H1 (cell line): Measurements from ENCODE around the gene RAD51B. TPM values are rescaled to one million over a fixed set of nuclear protein-coding genes. Genes with fewer than 3 reads are reported as not detected.

Experiments used
- CTCF ChIA-PET: fragments of 300-600 bp; sonication (Branson Sonifier 250); formaldehyde crosslinking; loops from one replicate; lab custom pipeline; 2021; ENCODE audit not compliant: partially characterized antibody; lab: Charles Lee
- POLR2A ChIA-PET: fragments of 300-600 bp; sonication (Branson Sonifier 250); formaldehyde crosslinking; loops from one replicate; lab custom pipeline; 2021; ENCODE audit warnings: inconsistent platforms; ENCODE audit not compliant: partially characterized antibody; lab: Charles Lee
- DNase-seq, 2 experiments: peaks; one replicate each; pipeline versions ENCODE4 v3.0.0 to v3.0.0-alpha.2; 2010 to 2022; ENCODE audit warnings: low spot score in 2 of 2, low read depth in 1 of 2, mixed read lengths in 1 of 2
- FAIRE-seq: peaks from 2 replicates; lab custom pipeline; 2011; peaks lifted over from hg19 to GRCh38; lab: Jason Lieb, UNC
- H2AFZ ChIP-seq: 2 replicates; pipeline ENCODE4 v1.8.1; 2012; ENCODE audit warnings: low read length, inconsistent platforms
- H2AK5ac ChIP-seq: 2 replicates; pipeline ENCODE4 v1.6.1; 2013; ENCODE audit warnings: low read depth, low read length
- H2BK120ac ChIP-seq: replicated peaks from 2 replicates; pipeline ENCODE3; 2013; ENCODE audit warnings: low read depth, low read length, inconsistent platforms
- H2BK12ac ChIP-seq: 2 replicates; pipeline ENCODE4 v1.6.1; 2013; ENCODE audit warnings: low read depth, low read length
- H2BK15ac ChIP-seq: 2 replicates; pipeline ENCODE4 v1.6.1; 2013; ENCODE audit warnings: low read length
- H2BK20ac ChIP-seq: 2 replicates; pipeline ENCODE4 v1.6.1; 2013; ENCODE audit warnings: low read length
- H2BK5ac ChIP-seq: 2 replicates; pipeline ENCODE4 v1.6.1; 2013; ENCODE audit warnings: low read depth, low read length
- H3K14ac ChIP-seq: 2 replicates; pipeline ENCODE4 v1.6.1; 2013; ENCODE audit warnings: inconsistent platforms; ENCODE audit not compliant: insufficient read length
- H3K18ac ChIP-seq: 2 replicates; pipeline ENCODE4 v1.6.1; 2013; ENCODE audit warnings: low read length; ENCODE audit errors: extremely low read depth
- H3K23ac ChIP-seq: 2 replicates; pipeline ENCODE4 v1.6.1; 2013; ENCODE audit warnings: inconsistent platforms; ENCODE audit not compliant: insufficient read length
- H3K23me2 ChIP-seq: 2 replicates; pipeline ENCODE4 v1.6.1; 2013; ENCODE audit warnings: low read depth, low read length
- H3K27ac ChIP-seq: 2 replicates; pipeline ENCODE4 v1.6.1; 2011; ENCODE audit warnings: low read depth, low read length, inconsistent platforms
- H3K27me3 ChIP-seq, 4 experiments: replicated peaks in 1 of 4; 1 replicate in 1 of 4; 2 replicates in 3 of 4; pipeline versions ENCODE4 v1.6.1 to v1.8.1; 2011 to 2013; ENCODE audit warnings: low read length in 3 of 4, mild to moderate bottlenecking in 3 of 4, inconsistent platforms in 2 of 4, mixed read lengths in 2 of 4, moderate library complexity in 1 of 4; ENCODE audit not compliant: control insufficient read depth in 3 of 4, insufficient read depth in 3 of 4; ENCODE audit errors: extremely low read depth in 1 of 4
- H3K36me3 ChIP-seq, 4 experiments: 2 replicates each; pipeline versions ENCODE4 v1.6.1 to v1.8.1; 2011 to 2013; ENCODE audit warnings: mild to moderate bottlenecking in 4 of 4, low read length in 3 of 4, moderate library complexity in 2 of 4, control low read depth in 1 of 4, inconsistent platforms in 1 of 4; ENCODE audit not compliant: insufficient read depth in 4 of 4, control insufficient read depth in 2 of 4
- H3K4ac ChIP-seq: replicated peaks from 2 replicates; pipeline ENCODE3; 2013; ENCODE audit warnings: low read length, low read depth, mixed read lengths, inconsistent platforms; ENCODE audit not compliant: insufficient read length
- H3K4me1 ChIP-seq, 4 experiments: replicated peaks in 1 of 4; 1 replicate in 1 of 4; 2 replicates in 3 of 4; pipeline versions ENCODE4 v1.6.1 to v1.8.1; 2011 to 2013; ENCODE audit warnings: low read length in 3 of 4, inconsistent platforms in 2 of 4, mixed read lengths in 1 of 4; ENCODE audit not compliant: insufficient read depth in 4 of 4, control insufficient read depth in 3 of 4
- H3K4me2 ChIP-seq, 2 experiments: 2 replicates each; pipeline versions ENCODE4 v1.6.1 to v1.8.1; 2011 to 2013; ENCODE audit warnings: low read depth in 2 of 2, low read length in 2 of 2, control low read depth in 1 of 2, inconsistent platforms in 1 of 2, mild to moderate bottlenecking in 1 of 2; ENCODE audit not compliant: insufficient read depth in 1 of 2
- H3K4me3 ChIP-seq, 4 experiments: fragments of 200-600, 300-600 bp in 1 of 4; sonication (generic), shearing (Covaris generic), sonication (Bioruptor Twin) in 1 of 4; 2 replicates each; pipeline versions ENCODE4 v1.5.1 to v1.8.1; 2011 to 2016; ENCODE audit warnings: low read length in 4 of 4, low read depth in 3 of 4, control low read depth in 2 of 4, inconsistent platforms in 2 of 4, mild to moderate bottlenecking in 2 of 4, mixed read lengths in 1 of 4, moderate library complexity in 1 of 4; ENCODE audit not compliant: insufficient read depth in 2 of 4; ENCODE audit errors: extremely low read depth in 1 of 4
- H3K56ac ChIP-seq: replicated peaks from 2 replicates; pipeline ENCODE3; 2013; ENCODE audit warnings: low read depth, mild to moderate bottlenecking, mixed read lengths, low read length, inconsistent platforms; ENCODE audit not compliant: insufficient read length
- H3K79me1 ChIP-seq: 2 replicates; pipeline ENCODE4 v1.6.1; 2013; ENCODE audit warnings: low read depth, low read length, control low read depth
- H3K79me2 ChIP-seq, 2 experiments: 2 replicates each; pipeline versions ENCODE4 v1.6.1 to v1.8.1; 2012 to 2013; ENCODE audit warnings: low read length in 2 of 2, mild to moderate bottlenecking in 2 of 2, inconsistent platforms in 1 of 2; ENCODE audit not compliant: insufficient read depth in 2 of 2, control insufficient read depth in 1 of 2
- H3K9ac ChIP-seq, 4 experiments: replicated peaks in 1 of 4; 1 replicate in 1 of 4; 2 replicates in 3 of 4; pipeline versions ENCODE4 v1.6.1 to v1.8.1; 2011 to 2013; ENCODE audit warnings: low read depth in 3 of 4, low read length in 3 of 4, control low read depth in 2 of 4, mild to moderate bottlenecking in 2 of 4, moderate library complexity in 2 of 4, inconsistent platforms in 1 of 4; ENCODE audit errors: extremely low read depth in 1 of 4
- H3K9me3 ChIP-seq, 2 experiments: 2 replicates each; pipeline versions ENCODE4 v1.6.1 to v1.8.1; 2012 to 2013; ENCODE audit warnings: mild to moderate bottlenecking in 2 of 2, moderate library complexity in 2 of 2, control low read depth in 1 of 2, inconsistent platforms in 1 of 2, low read depth in 1 of 2, low read length in 1 of 2, mixed read lengths in 1 of 2; ENCODE audit not compliant: insufficient read depth in 2 of 2
- H4K20me1 ChIP-seq, 2 experiments: replicated peaks in 1 of 2; 2 replicates each; pipeline versions ENCODE3 to v1.8.1; 2011 to 2013; ENCODE audit warnings: inconsistent platforms in 2 of 2, low read length in 2 of 2, mild to moderate bottlenecking in 1 of 2; ENCODE audit not compliant: insufficient read depth in 2 of 2, control insufficient read depth in 1 of 2
- H4K5ac ChIP-seq: 2 replicates; pipeline ENCODE4 v1.6.1; 2013; ENCODE audit warnings: low read length, low read depth, mixed read lengths, inconsistent platforms; ENCODE audit not compliant: insufficient read length
- H4K8ac ChIP-seq: 2 replicates; pipeline ENCODE4 v1.8.0; 2013; ENCODE audit warnings: mild to moderate bottlenecking, moderate library complexity, low read length, inconsistent platforms; ENCODE audit not compliant: insufficient read depth; ENCODE audit errors: extremely low read depth
- H4K91ac ChIP-seq: replicated peaks from 2 replicates; pipeline ENCODE3; 2013; ENCODE audit warnings: low read length, mixed read lengths, inconsistent platforms; ENCODE audit not compliant: insufficient read length
- CHD2 ChIP-seq: IDR thresholded peaks from 2 replicates; pipeline ENCODE4 v1.6.1; 2012; ENCODE audit warnings: low read length, improper control_type of control experiment
- CTBP2 ChIP-seq: IDR thresholded peaks from 2 replicates; pipeline ENCODE4 v1.7.0; 2011; ENCODE audit warnings: borderline replicate concordance, mild to moderate bottlenecking, moderate library complexity, mixed read lengths, low read length; ENCODE audit not compliant: insufficient read depth, insufficient read length
- EGR1 ChIP-seq: IDR thresholded peaks from 2 replicates; pipeline ENCODE4 v1.6.1; 2011; ENCODE audit warnings: low read depth, low read length, borderline replicate concordance
- GABPA ChIP-seq: IDR thresholded peaks from 2 replicates; pipeline ENCODE4 v1.6.1; 2011; ENCODE audit warnings: mild to moderate bottlenecking, low read length, moderate library complexity, borderline replicate concordance; ENCODE audit not compliant: insufficient read depth
- KDM5A ChIP-seq: fragments of 200-600 bp; IDR thresholded peaks from 2 replicates; pipeline ENCODE4 v1.7.1; 2012; ENCODE audit warnings: mild to moderate bottlenecking, low read length, inconsistent platforms, mixed read lengths
- POLR2AphosphoS5 ChIP-seq: IDR thresholded peaks from 2 replicates; pipeline ENCODE4 v1.6.1; 2011; ENCODE audit warnings: low read depth, low read length
- SAP30 ChIP-seq: fragments of 300-600 bp; sonication (generic); IDR thresholded peaks from 2 replicates; pipeline ENCODE4 v1.7.1; 2012; ENCODE audit warnings: low read length, moderate library complexity, mild to moderate bottlenecking, inconsistent platforms; ENCODE audit not compliant: insufficient read depth, insufficient replicate concordance
- SP1 ChIP-seq: IDR thresholded peaks from 2 replicates; pipeline ENCODE4 v1.6.1; 2011; ENCODE audit warnings: low read depth, low read length
- SUZ12 ChIP-seq: fragments of 200-600 bp; sonication (generic); IDR thresholded peaks from 2 replicates; pipeline ENCODE4 v1.6.1; 2012; ENCODE audit warnings: mild to moderate bottlenecking, inconsistent platforms, low read length, moderate library complexity, mixed read lengths
- TBP ChIP-seq: IDR thresholded peaks from 2 replicates; pipeline ENCODE4 v1.6.1; 2011; ENCODE audit warnings: low read depth, low read length, improper control_type of control experiment
- WGBS, 2 experiments: shearing (Covaris generic) in 1 of 2; methylation state at CpG; one replicate each; pipeline versions ENCODE4 v1.1.6 to v1.1.7; 2013 to 2015; ENCODE audit warnings: low lambda C conversion rate in 2 of 2, mixed read lengths in 2 of 2, inconsistent platforms in 1 of 2, low coverage in 1 of 2, missing lambda C conversion rate in 1 of 2; ENCODE audit not compliant: insufficient replicate concordance in 2 of 2, insufficient coverage in 1 of 2, insufficient read length in 1 of 2; ENCODE audit errors: extremely low coverage in 1 of 2, missing lambda C conversion rate in 1 of 2; 5-methylcytosine and 5-hydroxymethylcytosine counted together
- polyA plus RNA-seq, 7 experiments: library from polyadenylated mRNA; depleted of rRNA in 3 of 7; stranded (reverse) in 5 of 7; unstranded in 2 of 7; fragments of >200 nt in 5 of 7; fragments of 200-250 nt in 2 of 7; gene quantifications; 1 replicate in 5 of 7; 2 replicates in 1 of 7; 4 replicates in 1 of 7; pipeline versions ENCODE4 v1.2.1 to v1.2.3, GENCODE V29; 2011 to 2013; ENCODE audit warnings: missing spikeins in 2 of 7, mixed read lengths in 2 of 7
- total RNA-seq: library from RNA; stranded (reverse); fragmentation: NEBNext Ultra II Directional; extraction: Animal tissue kit (Norgen Biotek cat#: 25700); gene quantifications from 2 replicates; pipeline ENCODE4 v1.2.1, GENCODE V29; 2021
- TF ChIP-seq, protein P1 (sequence below): IDR thresholded peaks from 2 replicates; pipeline ENCODE4 v1.6.1; 2012; ENCODE audit warnings: low read length, inconsistent platforms

The RAD51B gene
- total and polyA plus RNA-seq, 2 of the 8 experiments (the other 6 are each of a cell fraction or from before 2014, with no cell fraction given) = 3.9 to 14.9 TPM

DNA sequence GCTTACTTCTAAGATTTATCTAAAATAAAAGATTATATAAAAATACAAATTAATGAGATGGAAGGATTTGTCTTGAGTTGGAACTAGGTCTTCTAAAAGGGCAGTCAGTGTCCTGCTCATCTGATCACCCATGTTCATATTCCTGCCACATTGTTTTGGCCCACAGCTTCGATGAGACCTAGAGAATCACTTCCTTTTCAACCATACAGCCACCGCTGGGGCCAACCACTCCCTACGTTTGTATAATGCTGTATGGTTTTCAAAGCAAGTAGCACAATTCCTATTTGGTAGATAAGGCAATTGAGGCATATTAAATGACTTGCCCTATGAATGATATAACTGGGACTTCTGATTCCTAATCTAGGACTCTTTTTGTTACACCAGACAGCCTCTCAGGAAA is 723.9 kb downstream of the RAD51B start:
- Histone ChIP-seq H4K8ac (no peak overlapping the region), H3K79me2 (no peaks in the 10 kb centered on the region), H3K79me1 (no peaks in the 10 kb centered on the region), H2AFZ (no peak overlapping the region), H2AK5ac (no peak overlapping the region), H3K23ac (no peak overlapping the region), H2BK15ac (no peak overlapping the region), H3K27ac (no peak overlapping the region), H3K4me3 (no peak overlapping the region), H4K91ac (no peak overlapping the region), H3K9ac (no peak overlapping the region), H3K9me3 (no peaks in the 10 kb centered on the region), H3K27me3 (no peaks in the 10 kb centered on the region), H3K56ac (no peak overlapping the region), H3K4me2 (no peak overlapping the region), H2BK20ac (no peak overlapping the region), H2BK12ac (no peak overlapping the region), H3K36me3 (no peaks in the 10 kb centered on the region), H3K4me1 (peaks cover 2 to 8% (median 6%) of the 10 kb centered on the region in 4 experiments), H2BK5ac (no peak overlapping the region), H2BK120ac (no peak overlapping the region), H3K14ac (no peak overlapping the region), H3K18ac (no peak overlapping the region), H4K5ac (no peak overlapping the region), H3K4ac (no peak overlapping the region), H4K20me1 (no peaks in the 10 kb centered on the region), H3K23me2 (no peaks in the 10 kb centered on the region)
- ChIA-PET POLR2A (no interaction called here), CTCF (no interaction called here)
- DNase-seq = no peak
- TF ChIP-seq KDM5A (no peak), SP1 (no peak), POLR2AphosphoS5 (no peak), CHD2 (no peak), SAP30 (no peak), CTBP2 (no peak), TBP (no peak), GABPA (no peak), SUZ12 (no peak), EGR1 (no peak)
- TF ChIP-seq, protein P1, sequence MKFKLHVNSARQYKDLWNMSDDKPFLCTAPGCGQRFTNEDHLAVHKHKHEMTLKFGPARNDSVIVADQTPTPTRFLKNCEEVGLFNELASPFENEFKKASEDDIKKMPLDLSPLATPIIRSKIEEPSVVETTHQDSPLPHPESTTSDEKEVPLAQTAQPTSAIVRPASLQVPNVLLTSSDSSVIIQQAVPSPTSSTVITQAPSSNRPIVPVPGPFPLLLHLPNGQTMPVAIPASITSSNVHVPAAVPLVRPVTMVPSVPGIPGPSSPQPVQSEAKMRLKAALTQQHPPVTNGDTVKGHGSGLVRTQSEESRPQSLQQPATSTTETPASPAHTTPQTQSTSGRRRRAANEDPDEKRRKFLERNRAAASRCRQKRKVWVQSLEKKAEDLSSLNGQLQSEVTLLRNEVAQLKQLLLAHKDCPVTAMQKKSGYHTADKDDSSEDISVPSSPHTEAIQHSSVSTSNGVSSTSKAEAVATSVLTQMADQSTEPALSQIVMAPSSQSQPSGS = no peak
- 91% methylated on average over 3 of the region's 3 CpGs; no CpG with 5 or more reads in 1 of the 2 experiments for WGBS, 2 experiments
- FAIRE-seq = no peak
